Measurements from ENCODE around the gene TFF3. TPM values are rescaled to one million over a fixed set of nuclear protein-coding genes. Genes with fewer than 3 reads are reported as not detected.

TFF3 gene, protein sequence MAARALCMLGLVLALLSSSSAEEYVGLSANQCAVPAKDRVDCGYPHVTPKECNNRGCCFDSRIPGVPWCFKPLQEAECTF
- total RNA-seq, result not detected in 2 replicates
- not detected in 2 replicates for polyA plus RNA-seq
- not detected in 2 replicates for polyA plus RNA-seq (2012)
- polyA minus RNA-seq (ENCODE audit: low replicate concordance), result not detected in 2 replicates

DNA sequence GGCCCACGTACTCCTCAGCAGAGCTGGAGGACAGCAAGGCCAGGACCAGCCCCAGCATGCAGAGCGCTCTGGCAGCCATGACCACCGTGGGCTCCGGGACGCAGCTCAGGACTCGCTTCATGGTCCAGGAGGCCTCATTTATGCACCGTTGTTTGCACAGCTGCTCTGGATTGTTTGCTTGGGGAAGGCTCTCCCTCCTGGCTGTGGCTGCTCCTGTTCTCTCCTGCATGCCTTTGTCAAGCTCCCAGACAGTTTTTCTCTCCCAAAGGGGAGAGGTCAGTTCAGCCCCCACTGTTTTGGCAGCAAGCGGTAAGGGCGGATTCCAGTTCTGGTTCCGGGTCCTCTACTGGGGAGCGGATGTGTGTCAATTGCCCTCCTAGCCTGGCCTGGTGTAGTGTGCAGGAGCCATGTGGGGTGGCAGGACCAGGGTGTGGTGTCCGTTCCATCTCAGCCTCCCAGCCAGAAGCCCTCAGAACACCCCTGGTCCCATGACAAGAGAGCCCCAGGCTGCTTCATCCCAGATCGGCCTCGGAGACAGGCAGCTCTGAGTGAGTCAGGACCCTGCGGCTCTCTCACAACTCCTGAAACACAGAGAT lies at the start of gene TFF3:
Gene TFF3, minus strand, starts transcription at position 114 of the 596 bp plus-strand sequence. Its CDS starts 35 bp downstream, at position 79.
- TF ChIP-seq, protein P1, sequence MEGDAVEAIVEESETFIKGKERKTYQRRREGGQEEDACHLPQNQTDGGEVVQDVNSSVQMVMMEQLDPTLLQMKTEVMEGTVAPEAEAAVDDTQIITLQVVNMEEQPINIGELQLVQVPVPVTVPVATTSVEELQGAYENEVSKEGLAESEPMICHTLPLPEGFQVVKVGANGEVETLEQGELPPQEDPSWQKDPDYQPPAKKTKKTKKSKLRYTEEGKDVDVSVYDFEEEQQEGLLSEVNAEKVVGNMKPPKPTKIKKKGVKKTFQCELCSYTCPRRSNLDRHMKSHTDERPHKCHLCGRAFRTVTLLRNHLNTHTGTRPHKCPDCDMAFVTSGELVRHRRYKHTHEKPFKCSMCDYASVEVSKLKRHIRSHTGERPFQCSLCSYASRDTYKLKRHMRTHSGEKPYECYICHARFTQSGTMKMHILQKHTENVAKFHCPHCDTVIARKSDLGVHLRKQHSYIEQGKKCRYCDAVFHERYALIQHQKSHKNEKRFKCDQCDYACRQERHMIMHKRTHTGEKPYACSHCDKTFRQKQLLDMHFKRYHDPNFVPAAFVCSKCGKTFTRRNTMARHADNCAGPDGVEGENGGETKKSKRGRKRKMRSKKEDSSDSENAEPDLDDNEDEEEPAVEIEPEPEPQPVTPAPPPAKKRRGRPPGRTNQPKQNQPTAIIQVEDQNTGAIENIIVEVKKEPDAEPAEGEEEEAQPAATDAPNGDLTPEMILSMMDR (conservative IDR thresholded peaks at IDR 0.05 in 1 of 2, IDR thresholded peaks at IDR 0.05 in 1 of 2; ENCODE audit: low read depth in 1 of 2, low read length in 2 of 2), result no peak
- no peak for TF ChIP-seq EZH2 (IDR thresholded peaks at IDR 0.05; ENCODE audit: low read length, missing control alignments)
- no peak within 1 kb of the TSS for H3K27ac ChIP-seq (ENCODE audit: insufficient read depth, low read length)
- H3K27me3 ChIP-seq (ENCODE audit: control insufficient read depth, insufficient read depth, low read length), result no peaks in the 10 kb centered on the region
- H4K20me1 ChIP-seq (ENCODE audit: control insufficient read depth, extremely low read depth, insufficient read depth, low read length), result no peaks in the 10 kb centered on the region
- no peaks in the 10 kb centered on the region for H3K9me3 ChIP-seq (ENCODE audit: control insufficient read depth, insufficient read depth, low read depth, low read length)
- no peak for DNase-seq (ENCODE audit: low read depth in 2 of 2)
- no peaks in the 10 kb centered on the region for H3K4me1 ChIP-seq (ENCODE audit: control insufficient read depth, extremely low read depth, insufficient read depth, low read length)
- no peak within 1 kb of the TSS for H3K9ac ChIP-seq (ENCODE audit: insufficient read depth, low read length)
- no peaks in the 10 kb centered on the region for H3K36me3 ChIP-seq (ENCODE audit: control insufficient read depth, insufficient read depth, low read length)
- H3K79me2 ChIP-seq (ENCODE audit: control insufficient read depth, insufficient read depth, low read length), result no peaks in the 10 kb centered on the region
- H3K4me2 ChIP-seq (ENCODE audit: extremely low read depth, insufficient read depth, low read length), result no peak within 1 kb of the TSS
- no peak within 1 kb of the TSS for H2AFZ ChIP-seq (ENCODE audit: low read length)
- H3K4me3 ChIP-seq (replicated peaks in 1 of 4; ENCODE audit: control extremely low read depth in 1 of 4, insufficient read depth in 1 of 4, low read depth in 3 of 4, low read length in 4 of 4), result no peak within 1 kb of the TSS

DNA sequence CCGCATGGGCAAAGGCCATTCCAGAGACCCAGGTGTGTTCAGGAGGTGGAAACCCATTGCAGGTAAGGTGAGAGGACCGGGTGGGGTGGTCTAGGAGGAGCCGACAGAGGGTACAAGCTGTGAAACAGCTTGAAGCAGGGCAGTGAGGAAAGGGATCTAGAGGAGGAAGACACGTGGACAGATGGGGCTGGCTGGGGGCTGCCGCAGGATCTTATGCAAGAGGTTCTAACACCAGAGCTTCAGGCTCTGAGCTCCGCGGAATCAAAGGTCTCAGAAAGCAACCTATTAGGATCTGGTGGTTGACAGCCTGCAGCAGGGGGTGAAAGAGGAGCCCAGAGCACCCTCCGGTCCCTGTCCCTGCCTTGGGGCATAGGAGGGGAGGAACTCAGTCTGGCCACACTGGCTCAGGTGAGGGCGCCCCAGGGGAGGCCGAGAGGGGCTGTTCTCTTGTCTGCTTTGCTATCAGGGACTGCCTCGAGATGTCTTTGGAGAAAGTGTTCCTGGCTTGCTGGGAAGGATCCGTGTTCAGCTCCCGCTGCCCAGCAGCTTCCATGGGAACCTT lies 49.2 kb upstream of the TFF3 start:
- no peak overlapping the region for H3K27ac ChIP-seq (ENCODE audit: insufficient read depth, low read length)
- H3K4me2 ChIP-seq (ENCODE audit: extremely low read depth, insufficient read depth, low read length), result no peak overlapping the region
- H3K36me3 ChIP-seq (ENCODE audit: control insufficient read depth, insufficient read depth, low read length), result no peaks in the 10 kb centered on the region
- H3K27me3 ChIP-seq (ENCODE audit: control insufficient read depth, insufficient read depth, low read length), result no peaks in the 10 kb centered on the region
- H3K4me3 ChIP-seq (replicated peaks in 1 of 4; ENCODE audit: control extremely low read depth in 1 of 4, insufficient read depth in 1 of 4, low read depth in 3 of 4, low read length in 4 of 4), result no peak overlapping the region
- no peaks in the 10 kb centered on the region for H3K9me3 ChIP-seq (ENCODE audit: control insufficient read depth, insufficient read depth, low read depth, low read length)
- H3K4me1 ChIP-seq (ENCODE audit: control insufficient read depth, extremely low read depth, insufficient read depth, low read length), result no peaks in the 10 kb centered on the region
- TF ChIP-seq, protein P1 (conservative IDR thresholded peaks at IDR 0.05 in 1 of 2, IDR thresholded peaks at IDR 0.05 in 1 of 2; ENCODE audit: low read depth in 1 of 2, low read length in 2 of 2), result no peak
- TF ChIP-seq EZH2 (IDR thresholded peaks at IDR 0.05; ENCODE audit: low read length, missing control alignments), result no peak
- H4K20me1 ChIP-seq (ENCODE audit: control insufficient read depth, extremely low read depth, insufficient read depth, low read length), result no peaks in the 10 kb centered on the region
- H3K9ac ChIP-seq (ENCODE audit: insufficient read depth, low read length), result no peak overlapping the region
- H2AFZ ChIP-seq (ENCODE audit: low read length), result no peak overlapping the region
- DNase-seq (ENCODE audit: low read depth in 2 of 2), result no peak
- H3K79me2 ChIP-seq (ENCODE audit: control insufficient read depth, insufficient read depth, low read length), result no peaks in the 10 kb centered on the region

DNA sequence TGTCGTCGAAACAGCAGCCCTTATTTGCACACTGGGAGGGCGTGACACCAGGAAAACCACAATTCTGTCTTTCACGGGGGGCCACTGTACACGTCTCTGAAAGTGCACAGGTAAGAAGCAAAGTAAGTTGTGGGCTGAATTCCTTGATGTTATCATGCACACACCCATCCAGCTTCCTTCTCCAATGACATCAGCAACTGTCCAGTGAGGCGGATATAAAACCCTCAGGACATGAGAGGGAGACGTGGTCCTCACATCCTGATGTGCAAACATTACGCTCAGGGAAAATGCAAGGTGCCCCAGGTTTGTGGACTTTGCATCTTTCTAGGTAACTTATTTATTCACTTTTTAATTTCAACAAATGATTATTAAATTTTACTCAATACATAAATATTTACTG lies 48.1 kb upstream of the TFF3 start:
- Histone ChIP-seq H3K4me1 (ENCODE audit: control insufficient read depth, extremely low read depth, insufficient read depth, low read length) (no peaks in the 10 kb centered on the region), H3K27ac (ENCODE audit: insufficient read depth, low read length) (no peak overlapping the region), H4K20me1 (ENCODE audit: control insufficient read depth, extremely low read depth, insufficient read depth, low read length) (no peaks in the 10 kb centered on the region), H3K4me2 (ENCODE audit: extremely low read depth, insufficient read depth, low read length) (no peak overlapping the region), H3K79me2 (ENCODE audit: control insufficient read depth, insufficient read depth, low read length) (no peaks in the 10 kb centered on the region), H3K4me3 (replicated peaks in 1 of 4; ENCODE audit: control extremely low read depth in 1 of 4, insufficient read depth in 1 of 4, low read depth in 3 of 4, low read length in 4 of 4) (no peak overlapping the region), H2AFZ (ENCODE audit: low read length) (no peak overlapping the region), H3K9ac (ENCODE audit: insufficient read depth, low read length) (no peak overlapping the region), H3K9me3 (ENCODE audit: control insufficient read depth, insufficient read depth, low read depth, low read length) (no peaks in the 10 kb centered on the region), H3K36me3 (ENCODE audit: control insufficient read depth, insufficient read depth, low read length) (no peaks in the 10 kb centered on the region), H3K27me3 (ENCODE audit: control insufficient read depth, insufficient read depth, low read length) (no peaks in the 10 kb centered on the region)
- DNase-seq (ENCODE audit: low read depth in 2 of 2), result no peak
- TF ChIP-seq, protein P1 (conservative IDR thresholded peaks at IDR 0.05 in 1 of 2, IDR thresholded peaks at IDR 0.05 in 1 of 2; ENCODE audit: low read depth in 1 of 2, low read length in 2 of 2), result no peak
- TF ChIP-seq EZH2 (IDR thresholded peaks at IDR 0.05; ENCODE audit: low read length, missing control alignments), result no peak
